Measurements from ENCODE around the gene HECTD1.
"Not testable (repeated sequence)": the region's sequence is repeated elsewhere in the genome, so short reads cannot be mapped to it uniquely, and the experiment has no call there.

The HECTD1 gene

DNA sequence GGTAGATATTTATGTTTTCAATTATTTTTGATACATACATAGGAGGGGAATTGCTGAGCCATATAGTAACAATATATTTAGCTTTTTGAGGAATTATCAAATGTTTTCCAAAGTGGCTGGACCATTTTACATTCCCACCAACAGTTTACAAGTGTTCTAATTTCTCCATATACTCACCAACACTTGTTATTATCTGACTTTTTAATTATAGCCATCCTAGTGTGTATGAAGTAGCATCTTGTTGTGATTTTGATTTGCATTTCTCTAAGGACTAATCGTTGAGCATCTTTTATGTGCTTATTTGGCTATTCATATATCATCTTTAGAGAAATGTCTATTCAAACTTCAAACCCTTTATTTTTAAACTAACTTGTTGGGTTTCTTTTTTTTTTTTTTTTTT, 17.2 kb upstream of the HECTD1 start:
- DNase-seq = no peak

GRCh38 chr14:31223331-31223730, 15.7 kb upstream of the HECTD1 start:
- no peak for DNase-seq

GRCh38 chr14:31222834-31223233, 15.2 kb upstream of the HECTD1 start:
- no peak for DNase-seq

- DNase-seq = no peak
Observed at GRCh38 chr14:31221266-31221665, 13.7 kb upstream of the HECTD1 start.

- no peak for DNase-seq
Observed at GRCh38 chr14:31219169-31219568, 11.6 kb upstream of the HECTD1 start.

- no peak for DNase-seq
Observed at GRCh38 chr14:31216359-31216758, 8.8 kb upstream of the HECTD1 start.

- DNase-seq = no peak
Observed at GRCh38 chr14:31212893-31213292, 5.3 kb upstream of the HECTD1 start.

DNA sequence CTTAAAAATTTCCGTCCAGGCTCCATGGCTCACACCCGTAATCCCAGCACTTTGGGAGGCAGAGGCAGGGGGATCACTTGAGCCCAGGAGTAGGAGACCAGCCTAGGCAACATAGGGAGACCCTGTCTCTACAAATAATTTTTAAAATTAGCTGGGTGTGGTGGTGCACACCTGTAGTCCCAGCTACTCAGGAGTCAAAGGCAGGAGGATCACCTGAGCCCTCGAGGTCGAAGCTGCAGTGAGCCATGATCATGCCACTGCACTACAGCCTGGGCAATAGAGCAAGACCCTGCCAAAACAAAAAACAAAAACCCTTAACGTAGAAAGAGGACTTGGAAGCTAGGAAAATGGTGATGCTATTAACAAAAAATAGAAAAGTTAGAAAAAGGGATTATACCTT, 2.0 kb upstream of the HECTD1 start:
- DNase-seq = no peak

DNA sequence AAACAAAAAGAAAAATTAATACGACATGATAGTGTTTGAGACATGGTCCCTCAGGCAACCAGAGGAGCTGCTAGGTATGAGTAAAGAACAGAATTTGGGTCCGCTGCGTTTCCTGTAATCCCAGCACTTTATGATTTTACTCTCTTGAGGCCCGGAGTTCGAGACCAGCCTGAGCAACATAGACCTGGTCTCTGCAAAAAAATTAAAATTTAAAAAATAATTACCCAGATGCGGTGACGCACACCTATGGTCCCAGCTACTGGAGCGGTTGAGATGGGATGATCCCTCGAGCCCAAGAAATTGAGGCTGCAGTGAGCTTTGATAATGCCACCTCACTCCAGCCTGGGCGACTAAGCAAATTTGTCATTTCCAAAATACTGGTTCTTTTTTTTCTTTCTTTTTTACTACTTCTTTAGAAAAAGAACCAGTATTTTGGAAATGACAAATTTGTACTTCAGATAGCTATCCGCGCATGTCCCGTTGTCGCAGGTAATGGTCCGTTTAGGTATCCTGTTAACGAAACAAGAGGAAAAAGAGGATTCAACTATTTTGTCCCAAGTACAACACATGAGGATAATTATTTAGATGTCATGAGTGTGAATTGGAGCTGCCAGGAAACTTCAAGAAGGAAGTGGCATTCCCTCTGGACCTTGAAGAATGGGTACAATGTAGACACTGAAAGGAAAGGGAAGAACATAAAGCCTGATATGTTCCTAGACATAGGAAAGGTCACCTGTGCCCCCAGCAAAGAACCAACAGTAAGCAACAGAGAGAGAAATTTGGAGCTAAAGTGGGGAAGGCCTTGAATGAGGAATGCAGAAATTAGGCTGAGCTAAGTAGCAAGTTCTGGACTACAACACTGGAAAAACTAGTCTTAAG, 1.2 kb upstream of the HECTD1 start:
- peak; percentile 50 to 52 for DNase-seq

DNA sequence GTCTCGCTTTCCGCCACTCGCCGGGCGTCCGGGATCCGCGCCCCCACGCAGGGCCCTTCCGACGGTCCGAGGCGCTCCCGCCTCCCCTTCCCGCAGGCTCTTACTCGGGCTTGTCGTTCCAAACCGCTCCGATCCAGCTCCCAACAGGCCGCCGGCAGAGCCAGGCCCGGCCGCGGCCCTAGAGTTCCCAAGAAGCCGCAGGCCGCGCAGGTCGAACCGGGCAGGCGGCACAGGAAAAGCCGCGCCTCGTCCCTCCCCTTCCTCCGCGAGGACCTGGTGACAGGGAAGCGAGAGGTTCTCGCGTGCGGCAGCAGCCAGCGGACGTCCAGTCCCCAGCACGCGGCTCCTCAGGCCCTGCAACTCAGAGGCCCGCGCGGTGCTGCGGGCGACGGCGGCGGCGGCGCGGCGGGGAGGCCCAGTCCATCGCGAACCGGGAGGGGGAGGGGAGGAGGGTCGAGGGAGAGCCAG, 272 bp downstream of the HECTD1 start:
- DNase-seq = no peak

GRCh38 chr14:31206536-31207286, 882 bp downstream of the HECTD1 start:
- peak; percentile 67 for DNase-seq

DNA sequence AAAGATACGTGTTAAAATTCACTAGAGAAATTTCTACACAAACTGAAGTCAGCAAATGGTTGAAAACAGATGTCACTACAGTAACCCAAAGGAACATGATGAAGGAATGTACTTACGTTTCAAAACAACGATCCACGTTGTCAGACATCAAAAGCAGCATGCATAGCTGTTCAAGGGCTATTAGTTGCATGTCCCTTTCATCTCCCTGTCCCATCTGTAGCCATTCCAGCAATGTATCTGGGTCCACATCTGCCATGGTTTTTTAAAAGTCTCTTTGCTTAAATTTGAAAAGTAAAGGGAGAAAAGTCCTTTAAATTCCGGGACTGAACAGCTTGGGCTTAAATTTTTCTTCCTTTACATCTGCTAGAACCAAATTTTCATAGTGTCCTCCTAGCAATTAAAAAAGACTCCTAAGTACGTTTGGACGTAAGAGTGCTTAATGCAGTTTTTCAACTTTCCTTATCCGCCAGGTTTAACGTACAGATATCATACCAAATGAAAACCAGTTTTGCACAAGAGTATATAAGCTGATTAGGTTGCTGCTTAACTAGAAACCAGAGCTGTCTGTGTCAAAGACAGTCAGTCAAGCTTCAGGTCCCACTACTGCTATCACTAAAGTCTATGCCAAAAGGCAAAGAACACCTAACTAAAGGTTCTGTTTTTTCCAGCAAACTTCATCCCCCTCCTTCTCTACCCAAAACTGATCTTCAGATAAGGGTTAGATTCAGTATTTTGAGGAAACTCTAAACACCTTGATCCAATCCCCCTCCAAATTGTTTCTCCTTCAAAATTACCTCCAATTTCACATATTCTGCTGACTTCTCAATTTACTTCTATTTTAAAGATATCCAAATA, 1.7 kb downstream of the HECTD1 start:
- DNase-seq = no peak

DNA sequence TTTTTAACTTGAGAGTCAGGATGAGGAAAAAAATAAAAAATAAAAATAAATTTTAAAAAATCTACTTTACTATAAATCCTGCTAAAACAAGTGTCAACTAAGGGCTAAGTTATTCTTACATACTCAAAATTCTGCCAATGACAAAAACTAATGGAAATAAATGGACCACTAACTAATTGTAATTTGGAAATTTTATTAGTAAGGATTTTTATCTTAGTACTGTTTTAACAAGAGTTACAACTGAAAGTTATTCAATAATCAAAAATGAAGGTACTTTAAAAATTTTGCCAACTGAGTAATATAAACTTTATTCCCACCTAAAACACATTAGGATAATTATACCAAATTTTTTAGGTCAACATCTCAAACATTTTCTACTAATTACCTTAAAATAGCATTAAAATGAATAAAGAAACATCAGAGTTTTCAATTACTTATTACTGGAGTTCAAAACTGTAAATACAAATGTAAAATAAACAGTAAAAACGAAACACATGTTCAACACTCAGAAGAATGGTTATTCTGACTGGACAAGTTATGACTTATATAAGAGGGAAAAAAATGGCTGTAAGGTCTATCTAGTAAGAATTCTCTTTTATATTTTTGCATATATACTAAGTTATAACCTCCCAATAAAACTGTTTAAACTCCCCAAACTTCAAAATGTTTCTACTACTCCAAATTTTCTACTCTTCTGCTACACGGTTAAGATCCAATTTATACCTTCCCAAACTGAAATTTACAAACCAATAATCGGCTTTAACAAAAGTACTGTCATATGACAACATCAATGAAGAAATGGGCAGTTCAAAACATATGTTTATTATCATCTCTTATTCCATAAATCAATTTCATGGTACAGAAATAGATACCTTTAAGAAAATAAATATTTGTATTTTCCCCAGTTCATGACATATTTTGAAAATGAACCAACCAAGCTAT, 2.7 kb downstream of the HECTD1 start:
- DNase-seq = no peak

GRCh38 chr14:31203899-31204592, 3.5 kb downstream of the HECTD1 start:
- not testable (repeated sequence) for DNase-seq

- DNase-seq = no peak
Observed at GRCh38 chr14:31203414-31203742, 4.2 kb downstream of the HECTD1 start.

DNA sequence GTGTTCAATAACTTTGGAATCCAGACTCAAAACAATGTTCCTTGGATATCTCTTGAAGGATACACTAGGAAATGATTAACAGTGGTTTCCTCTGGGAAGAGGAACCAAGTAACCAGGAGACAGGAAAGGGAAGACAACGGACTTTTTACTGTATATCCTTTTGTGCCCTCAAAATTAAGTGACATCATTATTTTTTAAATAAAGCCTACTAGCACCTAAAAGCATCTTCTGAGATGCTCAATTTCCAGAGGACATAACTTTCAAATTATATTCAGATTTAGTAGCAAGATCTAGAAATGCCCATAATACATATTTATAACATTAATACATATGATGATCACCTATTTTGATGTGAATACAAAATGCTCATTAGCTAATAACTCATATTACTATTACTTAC, 6.5 kb downstream of the HECTD1 start:
- DNase-seq = no peak

DNA sequence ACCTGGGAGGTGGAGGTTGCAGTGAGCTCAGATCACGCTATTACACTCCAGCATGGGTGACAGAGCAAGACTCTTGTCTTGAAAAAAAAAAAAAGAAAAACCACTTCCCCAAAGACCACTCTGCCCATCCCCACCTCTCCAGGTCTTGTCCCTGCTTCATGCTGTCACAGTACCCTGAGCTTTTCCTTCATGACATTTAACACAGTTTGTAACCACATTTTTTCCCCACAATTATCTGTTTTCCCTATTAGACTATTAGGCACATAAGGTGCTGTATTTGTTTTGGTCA, 6.9 kb downstream of the HECTD1 start:
- no peak for DNase-seq

DNA sequence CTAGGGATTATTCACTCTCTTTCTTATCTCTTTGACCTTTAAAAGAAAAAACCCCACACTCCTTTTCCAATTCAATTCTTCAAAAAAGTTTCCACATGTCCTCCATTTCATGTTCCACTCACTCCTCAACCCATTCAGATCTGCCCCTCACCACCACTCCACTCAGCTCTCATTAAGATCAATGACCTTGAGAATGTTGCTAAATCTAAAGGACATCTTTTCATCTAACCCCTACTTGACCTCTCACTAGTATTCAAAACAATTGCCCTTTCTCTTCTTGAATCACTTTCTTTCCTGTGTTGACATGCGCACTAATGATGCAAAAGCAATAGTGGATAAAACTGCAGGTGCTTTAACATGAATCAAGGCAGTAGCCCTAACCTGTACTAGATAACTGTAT, 9.9 kb downstream of the HECTD1 start:
- DNase-seq = no peak

DNA sequence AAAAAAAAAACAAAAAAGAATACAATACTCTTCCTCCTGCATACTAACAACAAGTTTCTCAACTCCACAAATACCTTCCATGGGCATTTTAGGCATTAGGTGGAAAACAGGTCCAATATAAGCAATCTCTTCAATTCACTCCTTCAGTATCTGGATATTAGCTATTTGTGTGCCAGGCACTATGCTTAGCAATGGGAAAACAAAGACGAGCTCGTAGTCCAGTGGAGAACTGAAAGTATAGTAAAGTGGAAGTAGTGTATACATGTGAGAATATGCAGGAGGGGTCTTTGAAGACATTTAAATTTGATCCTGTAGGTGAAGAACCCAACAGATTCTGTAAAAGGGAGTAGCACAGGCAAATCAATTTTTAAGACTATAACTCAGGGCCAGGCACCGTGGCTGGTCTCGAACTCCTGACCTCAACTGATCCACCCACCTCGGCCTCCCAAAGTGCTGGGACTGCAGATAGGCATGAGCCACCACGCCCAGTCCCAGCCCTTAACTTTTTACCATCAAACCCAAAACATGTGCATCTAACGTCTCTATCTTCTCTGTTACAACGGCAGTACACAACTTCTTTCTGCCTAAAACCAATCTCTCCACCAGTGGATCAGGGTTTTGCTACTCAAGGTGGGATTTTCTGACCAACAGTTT, 10.6 kb downstream of the HECTD1 start:
- no peak for DNase-seq

GRCh38 chr14:31194661-31195060, 12.9 kb downstream of the HECTD1 start:
- DNase-seq = no peak

- DNase-seq = no peak
Observed at GRCh38 chr14:31194095-31194494, 13.5 kb downstream of the HECTD1 start.
